Measurements from ENCODE around the gene TMEM165. TPM values are rescaled to one million over a fixed set of nuclear protein-coding genes. Genes with fewer than 3 reads are reported as not detected.

Gene TMEM165
- total RNA-seq, 5 donors from 2014 or later (not counting 1 experiment from before 2014, with no cell fraction given): 48.5 to 65.0 (median 56.8) TPM

DNA sequence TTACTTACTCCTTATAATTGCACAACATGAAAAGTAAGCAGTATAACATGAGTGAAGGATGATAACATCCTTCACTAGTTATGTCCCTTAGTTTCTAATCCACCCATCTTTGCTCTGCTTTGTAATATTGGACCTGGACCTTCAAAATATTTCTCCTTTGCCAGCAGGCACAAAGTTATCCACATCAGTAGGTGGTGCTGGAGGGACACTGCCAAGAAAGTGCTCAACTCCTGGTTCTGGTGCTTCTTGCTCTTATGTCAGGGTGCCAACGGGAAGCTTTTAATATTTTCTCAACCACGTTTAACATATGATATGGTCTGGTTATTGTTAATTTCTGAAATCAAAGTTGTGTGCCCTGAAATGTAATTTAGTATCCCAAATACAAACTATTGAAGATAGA, 49.1 kb downstream of the TMEM165 start:
- CTCF ChIA-PET: interaction anchor here in 1 of 2 donors (0.6 to 0.7 kb wide), 2 partner anchors 410 to 731 kb away, joined by 3 to 4 read pairs; no protein-coding TSS in a partner anchor
- Mint-ChIP-seq H3K27me3 (no peaks in the 10 kb centered on the region), H3K4me1 (peaks cover 7 to 15% (median 11%) of the 10 kb centered on the region in 3 donors), H3K36me3 (peaks cover 40% of the 10 kb centered on the region), H3K9me3 (no peaks in the 10 kb centered on the region), H3K4me3 (no peak overlapping the region), H3K27ac (peak overlapping the region in 1 of 2 donors; percentile 6)
- Histone ChIP-seq H3K4me1 (ENCODE audit: control insufficient read depth in 1 of 2, extremely low read depth in 1 of 2, insufficient read depth in 2 of 2, low read length in 2 of 2) (peaks cover 3 to 4% of the 10 kb centered on the region in 2 experiments), H3K9me3 (no peaks in the 10 kb centered on the region), H3K36me3 (ENCODE audit: control insufficient read depth in 2 of 2, extremely low read depth in 1 of 2, insufficient read depth in 1 of 2, low read length in 1 of 2) (peaks cover 0 to 37% of the 10 kb centered on the region in 2 donors), H3K27ac (ENCODE audit: low read length) (no peak overlapping the region), H3K27me3 (replicated peaks in 1 of 2; ENCODE audit: control insufficient read depth in 2 of 2, extremely low read depth in 1 of 2, insufficient read depth in 2 of 2, low read length in 1 of 2) (no peaks in the 10 kb centered on the region), H3K4me3 (ENCODE audit: control insufficient read depth in 1 of 2, extremely low read depth in 1 of 2, low read length in 1 of 2) (no peak overlapping the region)
- ATAC-seq (replicated peaks in 1 of 4) (no peak), DNase-seq (peak in 1 of 35 experiments; percentile 24)
- POLR2A ChIA-PET: interaction anchor here in 1 of 2 donors (0.5 kb wide), 2 partner anchors 98 to 102 kb away, joined by 3 to 7 read pairs; no protein-coding TSS in a partner anchor
- no CpG with 5 or more reads among the region's 2 CpGs for WGBS (ENCODE audit: insufficient coverage)

DNA sequence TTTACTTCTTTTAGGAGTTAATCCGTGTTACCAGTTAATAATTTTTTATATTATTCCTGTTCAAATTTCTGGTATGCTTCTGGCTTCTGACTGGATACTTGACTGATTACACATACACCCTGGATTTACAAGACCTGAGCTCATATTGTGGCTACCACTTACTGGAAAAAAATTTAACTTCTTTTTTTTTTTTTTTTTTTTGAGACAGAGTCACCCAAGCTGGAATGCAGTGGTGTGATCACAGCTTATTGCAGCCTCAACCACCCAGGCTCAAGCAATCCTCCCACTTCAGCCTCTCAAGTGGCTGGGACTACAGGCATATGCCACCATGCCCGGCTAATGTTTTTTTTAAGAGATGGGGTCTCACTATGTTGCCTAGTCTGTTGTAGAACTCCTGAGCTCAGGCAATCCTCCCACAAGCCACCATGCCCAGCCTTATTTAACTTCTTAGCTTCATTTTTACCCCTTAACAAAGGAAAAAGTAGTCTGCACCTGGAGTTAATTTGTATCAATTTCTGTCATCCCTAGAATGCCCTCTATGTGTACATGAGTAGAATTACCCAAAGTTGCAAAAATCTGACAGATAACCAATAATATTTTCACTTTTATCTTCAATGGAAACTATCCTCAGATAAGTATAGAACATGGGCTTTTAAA, 50.3 kb downstream of the TMEM165 start:
- no CpG with 5 or more reads among the region's 2 CpGs for WGBS (ENCODE audit: insufficient coverage)
- H3K27ac Mint-ChIP-seq: peak overlapping the region; percentile 27 to 61

DNA sequence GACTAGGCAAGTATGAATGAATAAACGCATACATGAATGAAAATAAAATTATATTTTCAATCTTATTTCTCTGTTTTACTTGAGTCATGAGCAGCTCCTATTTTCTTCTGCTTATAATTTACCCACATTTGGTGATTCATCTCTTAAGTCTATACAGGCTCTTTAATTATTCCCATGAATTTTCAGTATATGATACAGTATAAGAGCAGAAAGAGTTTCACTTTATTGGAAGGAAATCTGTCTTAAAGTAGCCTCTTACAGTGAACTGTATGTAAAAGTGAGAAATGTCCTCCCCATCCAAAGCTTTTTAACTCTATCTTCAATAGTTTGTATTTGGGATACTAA, 50.8 kb downstream of the TMEM165 start:
- Histone ChIP-seq H3K9me3 (no peaks in the 10 kb centered on the region), H3K36me3 (ENCODE audit: control insufficient read depth in 2 of 2, extremely low read depth in 1 of 2, insufficient read depth in 1 of 2, low read length in 1 of 2) (peaks cover 0 to 38% of the 10 kb centered on the region in 2 donors), H3K27me3 (replicated peaks in 1 of 2; ENCODE audit: control insufficient read depth in 2 of 2, extremely low read depth in 1 of 2, insufficient read depth in 2 of 2, low read length in 1 of 2) (no peaks in the 10 kb centered on the region), H3K4me3 (ENCODE audit: control insufficient read depth in 1 of 2, extremely low read depth in 1 of 2, low read length in 1 of 2) (no peak overlapping the region), H3K27ac (ENCODE audit: low read length) (no peak overlapping the region), H3K4me1 (ENCODE audit: control insufficient read depth in 1 of 2, extremely low read depth in 1 of 2, insufficient read depth in 2 of 2, low read length in 2 of 2) (peaks cover 3 to 4% of the 10 kb centered on the region in 2 experiments)
- WGBS (ENCODE audit: insufficient coverage): no CpG with 5 or more reads among the region's 1 CpG
- no peak overlapping the region for H3K4me3 Mint-ChIP-seq
- CTCF ChIA-PET: interaction anchor here (0.6 to 2.4 kb wide), 2 partner anchors 11 to 159 kb away, joined by 7 read pairs; no protein-coding TSS in a partner anchor
- no peak for DNase-seq
- ATAC-seq (replicated peaks in 1 of 4): no peak
- peak overlapping the region; percentile 27 to 61 for H3K27ac Mint-ChIP-seq
- no peaks in the 10 kb centered on the region for H3K27me3 Mint-ChIP-seq
- POLR2A ChIA-PET: interaction anchor here in 1 of 2 donors (0.7 kb wide), 1 partner anchor 10 kb away, joined by 5 read pairs; no protein-coding TSS in a partner anchor
- no peaks in the 10 kb centered on the region for H3K9me3 Mint-ChIP-seq
- peaks cover 41% of the 10 kb centered on the region for H3K36me3 Mint-ChIP-seq
- peaks cover 7 to 15% (median 11%) of the 10 kb centered on the region in 3 donors for H3K4me1 Mint-ChIP-seq

More for the DNA sequence above, 50.3 kb downstream of the TMEM165 start:
- Mint-ChIP-seq H3K27me3 (no peaks in the 10 kb centered on the region), H3K4me3 (no peak overlapping the region), H3K36me3 (peaks cover 41% of the 10 kb centered on the region), H3K4me1 (peaks cover 7 to 15% (median 11%) of the 10 kb centered on the region in 3 donors), H3K9me3 (no peaks in the 10 kb centered on the region)
- no peaks in the 10 kb centered on the region for H3K27me3 ChIP-seq (replicated peaks in 1 of 2; ENCODE audit: control insufficient read depth in 2 of 2, extremely low read depth in 1 of 2, insufficient read depth in 2 of 2, low read length in 1 of 2)
- H3K36me3 ChIP-seq (ENCODE audit: control insufficient read depth in 2 of 2, extremely low read depth in 1 of 2, insufficient read depth in 1 of 2, low read length in 1 of 2): peaks cover 0 to 42% of the 10 kb centered on the region in 2 donors
- POLR2A ChIA-PET: interaction anchor here (0.7 kb wide), 3 partner anchors 10 to 502 kb away, joined by 3 to 5 read pairs (median 3); no protein-coding TSS in a partner anchor
- ATAC-seq (replicated peaks in 1 of 4): no peak
- H3K9me3 ChIP-seq: no peaks in the 10 kb centered on the region
- no peak for DNase-seq
- peaks cover 3 to 4% of the 10 kb centered on the region in 2 experiments for H3K4me1 ChIP-seq (ENCODE audit: control insufficient read depth in 1 of 2, extremely low read depth in 1 of 2, insufficient read depth in 2 of 2, low read length in 2 of 2)
- CTCF ChIA-PET: interaction anchor here (0.5 to 2.4 kb wide), 6 partner anchors 10 to 160 kb away, joined by 3 to 7 read pairs (median 4); no protein-coding TSS in a partner anchor
- no peak overlapping the region for H3K27ac ChIP-seq (ENCODE audit: low read length)
- H3K4me3 ChIP-seq (ENCODE audit: control insufficient read depth in 1 of 2, extremely low read depth in 1 of 2, low read length in 1 of 2): no peak overlapping the region

DNA sequence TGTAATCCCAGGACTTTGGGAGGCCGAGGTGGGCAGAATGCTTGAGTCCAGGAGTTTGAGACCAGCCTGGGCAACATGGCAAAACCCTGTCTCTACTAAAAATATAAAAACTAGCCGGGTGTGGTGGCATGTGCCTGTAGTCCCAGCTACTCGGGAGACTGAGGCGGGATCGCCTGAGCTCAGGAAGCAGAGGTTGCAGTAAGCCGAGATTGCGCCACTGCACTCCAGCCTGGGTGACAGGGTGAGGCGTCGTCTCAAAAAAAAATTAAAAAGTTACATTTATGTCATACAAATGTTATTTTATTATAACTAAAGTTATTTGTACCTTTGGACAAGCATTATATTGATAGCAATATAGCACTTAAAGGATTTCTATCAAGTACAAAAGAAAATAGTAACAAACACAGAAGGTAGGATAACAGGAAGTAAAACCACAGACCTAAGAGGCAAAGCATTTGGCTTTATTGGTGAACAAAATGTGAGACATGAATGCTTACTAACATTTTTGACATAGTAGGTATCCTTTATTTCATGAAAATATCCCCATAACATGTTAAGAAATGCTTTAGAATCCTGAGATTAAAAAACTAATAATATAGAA, 51.5 kb downstream of the TMEM165 start:
- Mint-ChIP-seq H3K4me3 (no peak overlapping the region), H3K27ac (no peak overlapping the region), H3K27me3 (no peaks in the 10 kb centered on the region), H3K9me3 (no peaks in the 10 kb centered on the region), H3K4me1 (peaks cover 7 to 15% (median 11%) of the 10 kb centered on the region in 3 donors), H3K36me3 (peaks cover 45% of the 10 kb centered on the region)
- Histone ChIP-seq H3K4me1 (ENCODE audit: control insufficient read depth in 1 of 2, extremely low read depth in 1 of 2, insufficient read depth in 2 of 2, low read length in 2 of 2) (peaks cover 3 to 4% of the 10 kb centered on the region in 2 experiments), H3K27ac (ENCODE audit: low read length) (no peak overlapping the region), H3K27me3 (replicated peaks in 1 of 2; ENCODE audit: control insufficient read depth in 2 of 2, extremely low read depth in 1 of 2, insufficient read depth in 2 of 2, low read length in 1 of 2) (no peaks in the 10 kb centered on the region), H3K36me3 (ENCODE audit: control insufficient read depth in 2 of 2, extremely low read depth in 1 of 2, insufficient read depth in 1 of 2, low read length in 1 of 2) (peaks cover 0 to 40% of the 10 kb centered on the region in 2 donors), H3K9me3 (no peaks in the 10 kb centered on the region), H3K4me3 (ENCODE audit: control insufficient read depth in 1 of 2, extremely low read depth in 1 of 2, low read length in 1 of 2) (no peak overlapping the region)
- 48% methylated on average over 4 of the region's 9 CpGs for WGBS (ENCODE audit: insufficient coverage)
- no peak for DNase-seq
- ChIA-PET POLR2A (no interaction called here), CTCF (interaction anchor here in 1 of 2 donors (2.4 kb wide), 1 partner anchor 11 kb away, joined by 7 read pairs; no protein-coding TSS in a partner anchor)
- peak in 3 of 4 experiments; percentile 38 to 67 (median 51) for ATAC-seq (replicated peaks in 1 of 4)

DNA sequence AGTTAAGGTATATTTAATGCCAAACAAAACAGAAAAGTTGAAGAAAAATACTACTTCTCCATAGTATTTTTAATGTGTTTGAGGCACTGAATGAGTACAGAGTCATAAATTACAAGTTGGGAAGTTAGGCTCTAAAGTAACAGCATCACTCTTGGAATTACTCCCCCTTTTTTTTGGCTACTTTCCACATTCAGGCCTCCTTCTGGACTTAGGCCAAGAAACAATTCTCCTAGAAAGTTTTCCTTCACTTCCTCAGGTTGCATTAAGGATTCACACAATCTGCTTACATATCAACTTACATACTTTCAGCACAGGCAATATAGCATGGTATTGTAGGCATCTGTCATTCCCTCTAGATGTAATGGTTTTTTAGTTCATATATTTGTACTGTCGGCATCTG, 52.1 kb downstream of the TMEM165 start:
- Histone ChIP-seq H3K27ac (ENCODE audit: low read length) (no peak overlapping the region), H3K27me3 (replicated peaks in 1 of 2; ENCODE audit: control insufficient read depth in 2 of 2, extremely low read depth in 1 of 2, insufficient read depth in 2 of 2, low read length in 1 of 2) (no peaks in the 10 kb centered on the region), H3K36me3 (ENCODE audit: control insufficient read depth in 2 of 2, extremely low read depth in 1 of 2, insufficient read depth in 1 of 2, low read length in 1 of 2) (peaks cover 3 to 37% of the 10 kb centered on the region in 2 donors), H3K4me3 (ENCODE audit: control insufficient read depth in 1 of 2, extremely low read depth in 1 of 2, low read length in 1 of 2) (no peak overlapping the region), H3K4me1 (ENCODE audit: control insufficient read depth in 1 of 2, extremely low read depth in 1 of 2, insufficient read depth in 2 of 2, low read length in 2 of 2) (peaks cover 3 to 4% of the 10 kb centered on the region in 2 experiments), H3K9me3 (no peaks in the 10 kb centered on the region)
- H3K27ac Mint-ChIP-seq: peak overlapping the region; percentile 62 to 64
- WGBS (ENCODE audit: insufficient coverage): no CpG with 5 or more reads among the region's 1 CpG
- no peaks in the 10 kb centered on the region for H3K27me3 Mint-ChIP-seq
- peaks cover 42% of the 10 kb centered on the region for H3K36me3 Mint-ChIP-seq
- H3K4me3 Mint-ChIP-seq: no peak overlapping the region
- ChIA-PET CTCF (interaction anchor here in 1 of 2 donors (0.8 to 2.4 kb wide), 2 partner anchors 12 to 107 kb away, joined by 3 to 7 read pairs; no protein-coding TSS in a partner anchor), POLR2A (no interaction called here)
- ATAC-seq (replicated peaks in 1 of 4): no peak
- no peak for DNase-seq
- H3K9me3 Mint-ChIP-seq: no peaks in the 10 kb centered on the region
- H3K4me1 Mint-ChIP-seq: peaks cover 7 to 15% (median 11%) of the 10 kb centered on the region in 3 donors

DNA sequence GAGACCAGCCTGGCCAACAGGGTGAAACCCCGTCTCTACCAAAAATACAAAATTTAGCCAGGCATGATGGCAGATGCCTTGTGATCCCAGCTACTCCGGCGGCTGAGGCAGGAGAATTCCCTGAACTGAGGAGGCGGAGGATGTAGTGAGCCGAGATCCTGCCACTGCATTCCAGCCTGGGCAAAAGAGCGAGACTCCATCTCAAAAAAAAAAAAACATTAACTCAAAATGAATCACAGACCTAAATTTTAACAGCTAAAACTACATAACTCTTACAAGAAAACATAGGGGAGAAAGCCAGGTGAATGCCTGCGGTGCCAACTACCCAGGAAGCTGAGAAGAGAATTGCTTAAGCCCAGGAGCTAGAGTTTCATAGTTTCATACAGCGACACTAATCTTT, 54.8 kb downstream of the TMEM165 start:
- Mint-ChIP-seq H3K36me3 (peaks cover 45% of the 10 kb centered on the region), H3K4me1 (peaks cover 7 to 15% (median 11%) of the 10 kb centered on the region in 3 donors), H3K9me3 (no peaks in the 10 kb centered on the region), H3K4me3 (no peak overlapping the region), H3K27me3 (no peaks in the 10 kb centered on the region), H3K27ac (no peak overlapping the region)
- no peak overlapping the region for H3K4me3 ChIP-seq (ENCODE audit: control insufficient read depth in 1 of 2, extremely low read depth in 1 of 2, low read length in 1 of 2)
- ATAC-seq (replicated peaks in 1 of 4) (no peak), DNase-seq (no peak)
- H3K27ac ChIP-seq (ENCODE audit: low read length): no peak overlapping the region
- H3K36me3 ChIP-seq (ENCODE audit: control insufficient read depth in 2 of 2, extremely low read depth in 1 of 2, insufficient read depth in 1 of 2, low read length in 1 of 2): peaks cover 3 to 35% of the 10 kb centered on the region in 2 donors
- WGBS (ENCODE audit: insufficient coverage): 75% methylated on average over 8 of the region's 8 CpGs
- CTCF ChIA-PET: interaction anchor here (0.6 to 0.9 kb wide), 2 partner anchors 11 to 32 kb away, joined by 3 read pairs; no protein-coding TSS in a partner anchor
- no peaks in the 10 kb centered on the region for H3K27me3 ChIP-seq (replicated peaks in 1 of 2; ENCODE audit: control insufficient read depth in 2 of 2, extremely low read depth in 1 of 2, insufficient read depth in 2 of 2, low read length in 1 of 2)
- no peaks in the 10 kb centered on the region for H3K9me3 ChIP-seq
- POLR2A ChIA-PET: no interaction called here
- H3K4me1 ChIP-seq (ENCODE audit: control insufficient read depth in 1 of 2, extremely low read depth in 1 of 2, insufficient read depth in 2 of 2, low read length in 2 of 2): peaks cover 3 to 4% of the 10 kb centered on the region in 2 experiments
